Gastroesophageal sphincter (tissue), 4 donors: ENCODE results near the gene FBF1. TPM values are rescaled to one million over a fixed set of nuclear protein-coding genes. Genes with fewer than 3 reads are reported as not detected.

Source experiments
- ATAC-seq: fragments of 150-250 bp; one replicate; pipeline ENCODE4 v1.9.1; 2016; ENCODE audit warnings: mild to moderate bottlenecking, moderate library complexity
- H3K27ac ChIP-seq, 4 donors: fragments of 200-600 bp; sonication (generic) in 3 of 4; 1 replicate in 3 of 4; 2 replicates in 1 of 4; pipeline ENCODE4 v1.5.1; 2016 to 2019
- H3K27me3 ChIP-seq: fragments of 200-600 bp; sonication (generic); one replicate; pipeline ENCODE4 v1.5.1; 2019
- H3K36me3 ChIP-seq, 2 donors: fragments of 200-600 bp; sonication (generic); one replicate each; pipeline ENCODE4 v1.5.1; 2019; ENCODE audit warnings: control low read depth in 1 of 2
- H3K4me1 ChIP-seq, 3 donors: fragments of 200-600 bp; sonication (generic); 1 replicate in 2 of 3; 2 replicates in 1 of 3; pipeline ENCODE4 v1.5.1; 2016 to 2019; ENCODE audit warnings: control low read depth in 2 of 3
- H3K4me3 ChIP-seq, 2 donors: fragments of 200-600 bp; sonication (generic); one replicate each; pipeline ENCODE4 v1.5.1; 2019; ENCODE audit warnings: mild to moderate bottlenecking in 1 of 2, moderate library complexity in 1 of 2
- H3K9me3 ChIP-seq, 3 donors: fragments of 200-600 bp; sonication (generic); one replicate each; pipeline ENCODE4 v1.5.1; 2017 to 2019; ENCODE audit warnings: control low read depth in 2 of 3
- EP300 ChIP-seq: sonication (generic); formaldehyde crosslinking; IDR thresholded peaks from one replicate; pipeline ENCODE4 v1.6.1; 2017; ENCODE audit warnings: antibody characterized with exemption, mild to moderate bottlenecking
- POLR2A ChIP-seq, 2 donors: fragments of 450-650 bp; IDR thresholded peaks; one replicate each; pipeline ENCODE4 v1.6.1; 2017; ENCODE audit warnings: antibody characterized with exemption in 2 of 2, mild to moderate bottlenecking in 2 of 2, moderate library complexity in 1 of 2
- POLR2AphosphoS5 ChIP-seq: sonication (generic); formaldehyde crosslinking; IDR thresholded peaks from one replicate; pipeline ENCODE4 v1.6.1; 2017; ENCODE audit warnings: antibody characterized with exemption
- WGBS, 2 donors: methylation state at CpG; one replicate each; pipeline ENCODE4 v1.1.5; 2018; ENCODE audit warnings: low coverage in 1 of 2; 5-methylcytosine and 5-hydroxymethylcytosine counted together
- total RNA-seq, 4 donors: library from RNA; depleted of rRNA; stranded (reverse); fragments of >200 nt; gene quantifications; one replicate each; pipeline ENCODE4 v1.1.0, GENCODE V29; 2016
- TF ChIP-seq, protein P1 (sequence below), 4 experiments: fragments of 200-600 bp in 2 of 4; fragments of 450-650 bp in 2 of 4; sonication (generic) in 1 of 4; IDR thresholded peaks; one replicate each; pipeline ENCODE4 v1.5.1; 2017 to 2019; ENCODE audit warnings: antibody characterized with exemption in 4 of 4, mild to moderate bottlenecking in 2 of 4, moderate library complexity in 2 of 4

Gene FBF1
- total RNA-seq, 4 donors from 2014 or later = 4.6 to 20.2 (median 7.7) TPM

DNA sequence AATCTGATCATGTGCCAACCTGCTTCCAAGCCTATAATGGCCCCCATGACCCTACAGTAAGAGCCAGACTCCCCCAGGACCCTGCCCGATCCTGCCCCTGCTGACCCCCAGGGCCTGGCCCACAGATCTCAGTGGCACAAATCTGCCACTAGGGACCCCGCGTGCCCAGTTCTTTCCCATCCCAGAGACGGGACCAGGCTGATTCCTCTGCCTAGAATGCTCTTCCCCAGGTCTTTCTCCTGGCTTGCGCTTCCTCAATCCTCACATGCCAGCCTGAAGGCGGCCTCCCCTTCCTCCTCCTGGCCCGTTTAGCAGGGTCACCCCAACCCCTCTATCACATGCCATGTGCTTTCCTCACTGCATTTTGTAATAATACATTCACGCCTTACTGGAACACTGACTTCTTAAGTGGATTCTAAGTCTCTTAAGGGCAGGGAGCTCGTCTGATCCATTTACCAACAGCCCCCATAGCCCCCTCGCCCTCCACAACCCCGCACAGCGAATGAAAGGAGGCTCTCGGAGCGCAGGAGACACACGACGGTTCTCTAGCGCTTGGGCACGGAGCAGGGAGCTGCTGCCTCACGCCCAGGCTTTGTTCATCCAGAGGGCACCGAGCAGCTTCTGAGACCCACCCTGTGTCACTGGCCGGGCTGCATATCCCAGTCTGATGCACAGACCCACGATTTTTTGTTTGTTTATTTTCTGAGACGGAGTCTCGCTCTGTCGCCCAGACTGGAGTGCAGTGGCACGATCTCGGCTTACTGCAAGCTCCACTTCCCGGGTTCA lies 45.3 kb downstream of the FBF1 start:
- Histone ChIP-seq H3K27me3 (no peaks in the 10 kb centered on the region), H3K27ac (peak overlapping the region; percentile 78 to 96 (median 95)), H3K9me3 (no peaks in the 10 kb centered on the region), H3K36me3 (peaks cover 0 to 54% of the 10 kb centered on the region in 2 donors), H3K4me3 (peak overlapping the region; percentile 50 to 82), H3K4me1 (peaks cover 0 to 61% (median 23%) of the 10 kb centered on the region in 3 donors)
- no peak for TF ChIP-seq POLR2A (IDR thresholded peaks at IDR 0.05)
- TF ChIP-seq, protein P1, sequence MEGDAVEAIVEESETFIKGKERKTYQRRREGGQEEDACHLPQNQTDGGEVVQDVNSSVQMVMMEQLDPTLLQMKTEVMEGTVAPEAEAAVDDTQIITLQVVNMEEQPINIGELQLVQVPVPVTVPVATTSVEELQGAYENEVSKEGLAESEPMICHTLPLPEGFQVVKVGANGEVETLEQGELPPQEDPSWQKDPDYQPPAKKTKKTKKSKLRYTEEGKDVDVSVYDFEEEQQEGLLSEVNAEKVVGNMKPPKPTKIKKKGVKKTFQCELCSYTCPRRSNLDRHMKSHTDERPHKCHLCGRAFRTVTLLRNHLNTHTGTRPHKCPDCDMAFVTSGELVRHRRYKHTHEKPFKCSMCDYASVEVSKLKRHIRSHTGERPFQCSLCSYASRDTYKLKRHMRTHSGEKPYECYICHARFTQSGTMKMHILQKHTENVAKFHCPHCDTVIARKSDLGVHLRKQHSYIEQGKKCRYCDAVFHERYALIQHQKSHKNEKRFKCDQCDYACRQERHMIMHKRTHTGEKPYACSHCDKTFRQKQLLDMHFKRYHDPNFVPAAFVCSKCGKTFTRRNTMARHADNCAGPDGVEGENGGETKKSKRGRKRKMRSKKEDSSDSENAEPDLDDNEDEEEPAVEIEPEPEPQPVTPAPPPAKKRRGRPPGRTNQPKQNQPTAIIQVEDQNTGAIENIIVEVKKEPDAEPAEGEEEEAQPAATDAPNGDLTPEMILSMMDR (IDR thresholded peaks at IDR 0.05) = peak in 3 of 4 experiments; percentile 22 to 60 (median 35)
- no peak for TF ChIP-seq POLR2AphosphoS5
- TF ChIP-seq EP300 = no peak
- 19 to 49% methylated on average over 6 to 23 of the region's 28 CpGs for WGBS, 2 donors
- no peak for ATAC-seq

DNA sequence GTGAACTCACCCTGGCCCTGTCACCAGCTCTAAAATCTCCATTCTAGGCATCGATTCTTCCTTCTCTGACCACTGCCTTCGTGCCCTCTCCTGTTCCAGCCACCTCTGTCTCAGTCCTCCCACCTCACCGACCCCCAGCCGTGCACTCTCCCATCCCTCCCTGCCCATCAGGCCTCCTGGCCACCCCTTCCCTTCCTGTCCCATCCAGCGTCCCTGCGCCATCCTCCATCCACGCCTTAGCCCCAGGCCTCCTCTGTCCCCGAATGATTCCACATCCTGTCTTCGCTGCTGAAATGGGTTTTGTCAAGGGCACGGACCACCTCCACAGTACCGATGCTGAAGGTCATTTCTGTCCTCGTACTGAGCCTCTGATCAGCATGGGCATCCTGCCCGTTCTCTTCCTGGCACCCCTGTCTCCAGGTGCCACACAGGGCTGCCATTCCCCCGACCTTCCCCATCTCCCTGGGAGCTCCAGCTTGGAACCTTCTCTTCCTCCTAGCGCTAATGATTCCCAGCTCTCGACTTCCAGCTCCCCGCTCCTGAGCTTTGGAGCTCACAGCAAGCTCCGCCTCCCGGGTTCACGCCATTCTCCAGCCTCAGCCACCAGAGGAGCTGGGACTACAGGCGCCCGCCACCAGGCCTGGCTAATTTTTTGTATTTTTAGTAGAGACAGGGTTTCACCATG lies 46.7 kb downstream of the FBF1 start:
- Histone ChIP-seq H3K9me3 (no peaks in the 10 kb centered on the region), H3K36me3 (peaks cover 0 to 54% of the 10 kb centered on the region in 2 donors), H3K4me1 (peaks cover 0 to 61% (median 23%) of the 10 kb centered on the region in 3 donors), H3K27ac (peak overlapping the region in 3 of 4 donors; percentile 94 to 96 (median 96)), H3K4me3 (no peak overlapping the region), H3K27me3 (no peaks in the 10 kb centered on the region)
- TF ChIP-seq POLR2AphosphoS5 = no peak
- TF ChIP-seq EP300 = no peak
- TF ChIP-seq POLR2A (IDR thresholded peaks at IDR 0.05) = no peak
- no peak for ATAC-seq
- WGBS, 2 donors = 69 to 73% methylated on average over 8 to 22 of the region's 22 CpGs

DNA sequence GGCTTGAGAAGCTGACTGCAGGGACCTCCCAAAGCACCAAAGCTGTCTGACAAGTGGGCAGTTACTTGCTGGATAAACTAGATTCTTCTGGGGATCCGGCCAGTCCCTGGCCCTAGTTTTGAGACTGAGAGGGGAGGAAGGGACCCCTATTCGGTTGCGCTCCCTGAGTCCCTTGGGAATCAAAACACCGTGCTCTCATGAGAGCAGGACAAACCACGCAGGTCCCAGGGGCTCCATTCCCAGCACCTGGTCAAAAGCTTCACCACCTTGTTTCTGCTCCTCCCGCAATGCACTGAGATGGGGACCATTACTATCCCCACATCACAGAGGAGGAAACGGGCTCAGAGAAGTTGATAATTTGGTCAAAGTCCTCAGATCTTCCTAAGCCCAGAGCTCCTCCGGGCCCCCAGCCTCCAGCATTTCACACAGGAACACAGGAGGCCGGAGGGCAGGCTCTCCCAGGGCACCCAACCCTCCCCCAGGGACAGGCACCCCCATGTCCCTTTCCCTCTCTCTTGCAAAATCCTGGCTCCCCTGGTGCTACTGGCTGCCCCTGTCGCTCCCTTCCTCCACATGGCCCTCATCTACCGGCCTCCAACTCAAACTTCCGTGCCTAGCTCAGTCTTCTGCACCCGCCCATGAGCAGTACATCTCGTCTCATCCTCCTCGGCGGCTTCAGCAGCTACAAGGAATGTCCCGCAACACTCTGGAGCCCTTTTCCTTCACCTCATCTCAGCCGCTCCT lies 47.4 kb downstream of the FBF1 start:
- H3K4me1 ChIP-seq = peaks cover 0 to 61% (median 23%) of the 10 kb centered on the region in 3 donors
- ATAC-seq = no peak
- no peaks in the 10 kb centered on the region for H3K9me3 ChIP-seq
- H3K27me3 ChIP-seq = no peaks in the 10 kb centered on the region
- WGBS, 2 donors = 74% methylated on average over 7 to 10 of the region's 18 CpGs
- peaks cover 0 to 54% of the 10 kb centered on the region in 2 donors for H3K36me3 ChIP-seq
- TF ChIP-seq POLR2AphosphoS5 (no peak), POLR2A (IDR thresholded peaks at IDR 0.05) (no peak), EP300 (no peak)
- TF ChIP-seq, protein P1 (IDR thresholded peaks at IDR 0.05) = no peak
- H3K27ac ChIP-seq = peak overlapping the region in 3 of 4 donors; percentile 94 to 96 (median 96)
- H3K4me3 ChIP-seq = no peak overlapping the region

DNA sequence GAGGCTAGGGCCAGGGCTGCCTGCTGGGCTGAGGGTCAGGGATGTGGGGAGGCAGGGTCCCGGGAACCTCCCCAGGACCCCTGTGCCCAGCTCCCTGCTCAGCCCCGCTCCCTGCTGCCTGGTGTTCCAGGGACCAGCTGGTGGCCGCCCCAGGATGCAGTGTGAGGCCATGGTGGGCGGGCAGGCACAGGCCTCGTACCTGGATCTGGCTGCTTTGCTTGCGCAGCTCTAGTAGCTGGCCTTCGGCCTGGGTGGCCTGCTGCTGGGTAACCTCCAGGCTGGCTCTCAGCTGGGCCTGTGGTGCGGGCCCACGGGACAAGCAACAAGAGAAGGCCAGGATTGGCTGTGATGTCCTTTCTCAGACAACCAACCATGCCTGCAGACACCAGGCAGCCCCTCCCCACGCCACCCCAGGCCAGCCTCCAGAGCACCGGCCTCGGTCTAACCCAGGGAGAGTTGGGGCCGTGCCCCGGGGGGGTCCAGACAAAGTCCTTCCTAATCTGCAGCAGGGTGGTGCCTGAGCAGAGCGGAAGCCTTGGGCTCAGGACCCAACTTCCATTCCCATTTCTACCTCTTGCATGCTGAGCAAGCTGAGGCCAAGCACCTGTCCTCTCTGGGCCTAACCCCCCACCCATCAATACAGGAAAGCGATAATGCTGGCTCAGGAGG lies 48.2 kb downstream of the FBF1 start:
- H3K4me1 ChIP-seq = peaks cover 0 to 56% (median 23%) of the 10 kb centered on the region in 3 donors
- H3K36me3 ChIP-seq = peaks cover 0 to 54% of the 10 kb centered on the region in 2 donors

More for the DNA sequence above, 48.2 kb downstream of the FBF1 start:
- Histone ChIP-seq H3K9me3 (no peaks in the 10 kb centered on the region), H3K4me3 (no peak overlapping the region), H3K27ac (peak overlapping the region in 2 of 4 donors; percentile 94 to 96), H3K27me3 (no peaks in the 10 kb centered on the region)
- TF ChIP-seq EP300 (no peak), POLR2A (IDR thresholded peaks at IDR 0.05) (no peak), POLR2AphosphoS5 (no peak)
- TF ChIP-seq, protein P1 (IDR thresholded peaks at IDR 0.05) = no peak
- WGBS, 2 donors = no CpG with 5 or more reads among the region's 16 CpGs
- no peak for ATAC-seq
